Parathyroid adenoma (tissue), 2 donors: ENCODE data around the gene DARS1.

Source experiments
- H2AFZ ChIP-seq: fragments of 300-600 bp; sonication (generic); one replicate; pipeline ENCODE4 v1.7.0; 2017; ENCODE audit warnings: antibody characterized with exemption, mild to moderate bottlenecking
- H3K27ac ChIP-seq: fragments of 300-600 bp; sonication (generic); one replicate; pipeline ENCODE4 v1.7.0; 2017
- H3K27me3 ChIP-seq: fragments of 300-600 bp; sonication (generic); one replicate; pipeline ENCODE4 v1.7.0; 2017; ENCODE audit warnings: low read length; ENCODE audit not compliant: control insufficient read depth, insufficient read depth
- H3K36me3 ChIP-seq: fragments of 300-600 bp; sonication (generic); one replicate; pipeline ENCODE4 v1.7.0; 2017; ENCODE audit warnings: low read length; ENCODE audit not compliant: control insufficient read depth, insufficient read depth
- H3K4me1 ChIP-seq: fragments of 300-600 bp; sonication (generic); one replicate; pipeline ENCODE4 v1.7.0; 2017; ENCODE audit warnings: control low read depth
- H3K4me2 ChIP-seq: fragments of 300-600 bp; sonication (generic); one replicate; pipeline ENCODE4 v1.7.0; 2017; ENCODE audit warnings: low read length
- H3K4me3 ChIP-seq: fragments of 300-600 bp; sonication (generic); one replicate; pipeline ENCODE4 v1.7.0; 2017; ENCODE audit warnings: low read depth, low read length
- H3K79me2 ChIP-seq: fragments of 300-600 bp; sonication (generic); one replicate; pipeline ENCODE4 v1.7.0; 2017; ENCODE audit warnings: control low read depth
- H3K9ac ChIP-seq: fragments of 300-600 bp; sonication (generic); one replicate; pipeline ENCODE4 v1.7.0; 2017; ENCODE audit warnings: mild to moderate bottlenecking
- H3K9me3 ChIP-seq: fragments of 300-600 bp; sonication (generic); one replicate; pipeline ENCODE4 v1.7.0; 2017; ENCODE audit warnings: low read length; ENCODE audit not compliant: control insufficient read depth
- CTCF ChIP-seq: fragments of 300-600 bp; sonication (generic); IDR thresholded peaks from one replicate; pipeline ENCODE4 v1.7.0; 2017; ENCODE audit warnings: antibody characterized with exemption, mild to moderate bottlenecking
- donor health status: primary hyperparathyroidism.

The DARS1 gene

GRCh38 chr2:136031711-136032110, 46.3 kb upstream of the DARS1 start:
- no peak overlapping the region for H2AFZ ChIP-seq
- no peak for TF ChIP-seq CTCF
- H3K9me3 ChIP-seq, result no peaks in the 10 kb centered on the region
- H3K4me2 ChIP-seq, result no peak overlapping the region
- no peaks in the 10 kb centered on the region for H3K79me2 ChIP-seq
- no peak overlapping the region for H3K27ac ChIP-seq
- H3K4me3 ChIP-seq, result no peak overlapping the region
- H3K36me3 ChIP-seq, result no peaks in the 10 kb centered on the region
- H3K27me3 ChIP-seq, result no peaks in the 10 kb centered on the region
- H3K4me1 ChIP-seq, result no peaks in the 10 kb centered on the region
- H3K9ac ChIP-seq, result no peak overlapping the region

- Histone ChIP-seq H3K36me3 (no peaks in the 10 kb centered on the region), H3K9me3 (no peaks in the 10 kb centered on the region), H3K27me3 (no peaks in the 10 kb centered on the region), H3K79me2 (no peaks in the 10 kb centered on the region), H3K4me2 (no peak overlapping the region), H3K4me3 (no peak overlapping the region), H2AFZ (no peak overlapping the region), H3K27ac (no peak overlapping the region), H3K4me1 (no peaks in the 10 kb centered on the region), H3K9ac (no peak overlapping the region)
- TF ChIP-seq CTCF, result no peak
These were observed 45.0 kb upstream of the DARS1 start for GRCh38 chr2:136030406-136030805.

- H3K27me3 ChIP-seq, result no peaks in the 10 kb centered on the region
- H3K79me2 ChIP-seq, result no peaks in the 10 kb centered on the region
- TF ChIP-seq CTCF, result no peak
- H3K9ac ChIP-seq, result no peak overlapping the region
- H3K36me3 ChIP-seq, result no peaks in the 10 kb centered on the region
- H2AFZ ChIP-seq, result no peak overlapping the region
- no peaks in the 10 kb centered on the region for H3K4me1 ChIP-seq
- H3K27ac ChIP-seq, result no peak overlapping the region
- H3K9me3 ChIP-seq, result no peaks in the 10 kb centered on the region
- no peak overlapping the region for H3K4me2 ChIP-seq
- no peak overlapping the region for H3K4me3 ChIP-seq
These were observed 43.7 kb upstream of the DARS1 start for GRCh38 chr2:136029149-136029548.

GRCh38 chr2:136028001-136028400, 42.6 kb upstream of the DARS1 start:
- H3K4me2 ChIP-seq, result no peak overlapping the region
- no peak for TF ChIP-seq CTCF
- no peaks in the 10 kb centered on the region for H3K4me1 ChIP-seq
- H2AFZ ChIP-seq, result no peak overlapping the region
- H3K27ac ChIP-seq, result no peak overlapping the region
- no peaks in the 10 kb centered on the region for H3K9me3 ChIP-seq
- no peak overlapping the region for H3K4me3 ChIP-seq
- no peaks in the 10 kb centered on the region for H3K79me2 ChIP-seq
- no peak overlapping the region for H3K9ac ChIP-seq
- no peaks in the 10 kb centered on the region for H3K27me3 ChIP-seq
- H3K36me3 ChIP-seq, result no peaks in the 10 kb centered on the region

GRCh38 chr2:136027112-136027511, 41.7 kb upstream of the DARS1 start:
- H3K36me3 ChIP-seq, result no peaks in the 10 kb centered on the region
- no peak overlapping the region for H3K4me2 ChIP-seq
- H3K27me3 ChIP-seq, result no peaks in the 10 kb centered on the region
- no peaks in the 10 kb centered on the region for H3K4me1 ChIP-seq
- H3K9ac ChIP-seq, result no peak overlapping the region
- TF ChIP-seq CTCF, result no peak
- no peaks in the 10 kb centered on the region for H3K79me2 ChIP-seq
- H3K4me3 ChIP-seq, result no peak overlapping the region
- H2AFZ ChIP-seq, result no peak overlapping the region
- no peaks in the 10 kb centered on the region for H3K9me3 ChIP-seq
- H3K27ac ChIP-seq, result no peak overlapping the region
